ENCODE results near the gene ANGPTL1.

Gene ANGPTL1

GRCh38 chr1:178870944-178871343, at the start of gene ANGPTL1:
Gene ANGPTL1, minus strand, starts transcription at chr1:178871077. Its CDS starts 5,301 bp downstream, at chr1:178865776.
- no peak within 1 kb of the TSS for H3K4me3 ChIP-seq (ENCODE audit: low read depth, low read length)
- DNase-seq (ENCODE audit: low read depth) = no peak
- TF ChIP-seq CTCF (IDR thresholded peaks at IDR 0.05; ENCODE audit: low read depth, low read length, missing control alignments) = no peak

- no peak for TF ChIP-seq CTCF (IDR thresholded peaks at IDR 0.05; ENCODE audit: low read depth, low read length, missing control alignments)
- H3K4me3 ChIP-seq (ENCODE audit: low read depth, low read length) = no peak overlapping the region
- DNase-seq (ENCODE audit: low read depth) = no peak
These were observed 48.7 kb upstream of the ANGPTL1 start for GRCh38 chr1:178919581-178919980.

- TF ChIP-seq CTCF (IDR thresholded peaks at IDR 0.05; ENCODE audit: low read depth, low read length, missing control alignments) = no peak
- no peak for DNase-seq (ENCODE audit: low read depth)
- no peak overlapping the region for H3K4me3 ChIP-seq (ENCODE audit: low read depth, low read length)
These were observed 48.1 kb upstream of the ANGPTL1 start for GRCh38 chr1:178918955-178919354.

- no peak overlapping the region for H3K4me3 ChIP-seq (ENCODE audit: low read depth, low read length)
- no peak for DNase-seq (ENCODE audit: low read depth)
- TF ChIP-seq CTCF (IDR thresholded peaks at IDR 0.05; ENCODE audit: low read depth, low read length, missing control alignments) = no peak
These were observed 47.4 kb upstream of the ANGPTL1 start for GRCh38 chr1:178918308-178918707.

GRCh38 chr1:178916448-178917174, 45.7 kb upstream of the ANGPTL1 start:
- TF ChIP-seq CTCF (IDR thresholded peaks at IDR 0.05; ENCODE audit: low read depth, low read length, missing control alignments) = no peak
- no peak overlapping the region for H3K4me3 ChIP-seq (ENCODE audit: low read depth, low read length)
- DNase-seq (ENCODE audit: low read depth) = no peak

- no peak for DNase-seq (ENCODE audit: low read depth)
- no peak overlapping the region for H3K4me3 ChIP-seq (ENCODE audit: low read depth, low read length)
- TF ChIP-seq CTCF (IDR thresholded peaks at IDR 0.05; ENCODE audit: low read depth, low read length, missing control alignments) = no peak
These were observed 41.7 kb upstream of the ANGPTL1 start for GRCh38 chr1:178912597-178912996.

- no peak for DNase-seq (ENCODE audit: low read depth)
- no peak overlapping the region for H3K4me3 ChIP-seq (ENCODE audit: low read depth, low read length)
- no peak for TF ChIP-seq CTCF (IDR thresholded peaks at IDR 0.05; ENCODE audit: low read depth, low read length, missing control alignments)
These were observed 39.1 kb upstream of the ANGPTL1 start for GRCh38 chr1:178910023-178910422.

All from GM12864 (cell line).